Ovary (tissue), 9 donors: ENCODE data around the gene RAP1GAP2. TPM values are rescaled to one million over a fixed set of nuclear protein-coding genes. Genes with fewer than 3 reads are reported as not detected.

Experiments used
- DNase-seq, 5 donors: peaks; one replicate each; pipeline ENCODE4 v3.0.0-alpha.2; 2019 to 2020
- H3K27ac ChIP-seq, 2 donors: fragments of 200-600 bp; one replicate each; pipeline versions ENCODE4 v1.5.1 to v1.8.0; 2019 to 2022
- H3K27me3 ChIP-seq: fragments of 200-600 bp; one replicate; pipeline ENCODE4 v1.8.0; 2022
- H3K36me3 ChIP-seq: fragments of 200-600 bp; sonication (generic); one replicate; pipeline ENCODE4 v1.5.1; 2019
- H3K4me1 ChIP-seq: one replicate; pipeline ENCODE4 v1.8.1; 2013; ENCODE audit warnings: mild to moderate bottlenecking, moderate library complexity; ENCODE audit not compliant: insufficient read depth
- H3K4me3 ChIP-seq: fragments of 200-600 bp; sonication (generic); one replicate; pipeline ENCODE4 v1.5.1; 2017
- H3K9me3 ChIP-seq, 2 donors: fragments of 200-600 bp in 1 of 2; sonication (generic) in 1 of 2; one replicate each; pipeline versions ENCODE4 v1.5.1 to v1.8.1; 2013 to 2019; ENCODE audit warnings: mild to moderate bottlenecking in 1 of 2, moderate library complexity in 1 of 2
- CTCF ChIP-seq, 3 donors: fragments of 450-650 bp in 2 of 3; fragments of 200-600 bp in 1 of 3; IDR thresholded peaks; one replicate each; pipeline versions ENCODE4 v1.5.1 to v1.8.0; 2016 to 2022; ENCODE audit warnings: antibody characterized with exemption in 3 of 3, mild to moderate bottlenecking in 1 of 3
- EP300 ChIP-seq: sonication (generic); formaldehyde crosslinking; IDR thresholded peaks from one replicate; pipeline ENCODE4 v1.6.1; 2017; ENCODE audit warnings: antibody characterized with exemption
- POLR2A ChIP-seq: fragments of 450-650 bp; IDR thresholded peaks from one replicate; pipeline ENCODE4 v1.6.1; 2017; ENCODE audit warnings: antibody characterized with exemption, mild to moderate bottlenecking, moderate library complexity
- WGBS, 3 donors: extraction: QIAGEN DNeasy Blood & Tissue Kit in 1 of 3; methylation state at CpG; one replicate each; pipeline versions ENCODE4 v1.1.5 to v1.1.7; 2013 to 2017; 5-methylcytosine and 5-hydroxymethylcytosine counted together
- intact Hi-C, 4 donors: fragments of 100-400 bp; cut with DNase I; formaldehyde crosslinking; loops; one replicate each; pipeline versions ENCODE4 v1.11.0 to v1.15.1; 2022 to 2023
- polyA plus RNA-seq, 2 donors: library from polyadenylated mRNA; stranded (reverse); fragments of 200-250 nt in 1 of 2; fragments of 350-450 nt in 1 of 2; fragmentation: Illumina TruSeq in 1 of 2; extraction: RNeasy Lipid Tissue Mini Kit (QIAGEN cat#74804) in 1 of 2; gene quantifications; one replicate each; pipeline ENCODE4 v1.2.3, GENCODE V29; 2013 to 2014
- total RNA-seq, 7 donors: library from RNA; depleted of rRNA in 2 of 7; stranded (reverse); fragments of >200 nt in 2 of 7; fragmentation: NEBNext Ultra II Directional in 3 of 7; extraction: Animal tissue kit (Norgen Biotek cat#: 25700) in 3 of 7; gene quantifications; one replicate each; pipeline versions ENCODE4 v1.1.0 to v1.2.4, GENCODE V29; 2016 to 2023
- donor health status: DM: no; HTN: no; CAD: no; lungs with moderate emphysema.
- donor health status: DM: no; HTN: no; CAD: no.
- donor health status: Bipolar disorder and iron deficiency.
- donor health status: DM: yes; HTN: yes; CAD: no.
- donor health status: DM: no; HTN: no; CAD: no.
- donor health status: DM: yes; HTN: yes; CAD: no.

Gene RAP1GAP2
- total and polyA plus RNA-seq, 9 donors: 4.3 to 15.4 (median 12.3) TPM

GRCh38 chr17:2881295-2881694 lies 85.1 kb downstream of the RAP1GAP2 start:
- Histone ChIP-seq H3K27me3 (no peaks in the 10 kb centered on the region), H3K9me3 (no peaks in the 10 kb centered on the region), H3K4me1 (no peaks in the 10 kb centered on the region), H3K4me3 (no peak overlapping the region), H3K27ac (no peak overlapping the region), H3K36me3 (no peaks in the 10 kb centered on the region)
- DNase-seq: no peak
- intact Hi-C loops: no loop called here
- no peak for TF ChIP-seq CTCF (IDR thresholded peaks at IDR 0.05)
- no peak for TF ChIP-seq EP300
- no peak for TF ChIP-seq POLR2A
- 84 to 91% (median 89%) methylated on average over 5 of the region's 5 CpGs for WGBS, 3 donors

GRCh38 chr17:2883544-2884213 lies 87.4 kb downstream of the RAP1GAP2 start:
- Histone ChIP-seq H3K4me3 (no peak overlapping the region), H3K27me3 (no peaks in the 10 kb centered on the region), H3K9me3 (no peaks in the 10 kb centered on the region), H3K27ac (no peak overlapping the region), H3K36me3 (no peaks in the 10 kb centered on the region), H3K4me1 (no peaks in the 10 kb centered on the region)
- intact Hi-C loops: no loop called here
- 61 to 65% (median 63%) methylated on average over 10 of the region's 10 CpGs for WGBS, 3 donors
- TF ChIP-seq POLR2A (no peak), CTCF (IDR thresholded peaks at IDR 0.05) (no peak), EP300 (no peak)
- DNase-seq: no peak

- H3K36me3 ChIP-seq: no peaks in the 10 kb centered on the region
- intact Hi-C loops: no loop called here
- DNase-seq: no peak
- H3K9me3 ChIP-seq: no peaks in the 10 kb centered on the region
- 75 to 79% (median 76%) methylated on average over 9 of the region's 9 CpGs for WGBS, 3 donors
- no peak overlapping the region for H3K27ac ChIP-seq
- H3K27me3 ChIP-seq: no peaks in the 10 kb centered on the region
- no peaks in the 10 kb centered on the region for H3K4me1 ChIP-seq
- H3K4me3 ChIP-seq: no peak overlapping the region
- TF ChIP-seq CTCF (IDR thresholded peaks at IDR 0.05) (no peak), EP300 (no peak), POLR2A (no peak)
These were observed 89.5 kb downstream of the RAP1GAP2 start for GRCh38 chr17:2885733-2886132.

- WGBS, 3 donors: 76 to 79% (median 77%) methylated on average over 9 of the region's 9 CpGs
- no peak overlapping the region for H3K27ac ChIP-seq
- no peaks in the 10 kb centered on the region for H3K4me1 ChIP-seq
- TF ChIP-seq POLR2A (no peak), CTCF (IDR thresholded peaks at IDR 0.05) (no peak), EP300 (no peak)
- intact Hi-C loops: no loop called here
- H3K9me3 ChIP-seq: no peaks in the 10 kb centered on the region
- H3K27me3 ChIP-seq: no peaks in the 10 kb centered on the region
- H3K4me3 ChIP-seq: no peak overlapping the region
- H3K36me3 ChIP-seq: no peaks in the 10 kb centered on the region
- no peak for DNase-seq
These were observed 92.1 kb downstream of the RAP1GAP2 start for GRCh38 chr17:2888326-2888725.
